Suprapubic skin (tissue), 3 donors: Measurements from ENCODE around the gene TIMM44.

ENCODE experiments used
- CTCF ChIP-seq, 2 donors: fragments of 200-600 bp in 1 of 2; fragments of 450-650 bp in 1 of 2; sonication (generic) in 1 of 2; IDR thresholded peaks; one replicate each; pipeline ENCODE4 v1.5.1; 2016 to 2019; ENCODE audit warnings: antibody characterized with exemption in 2 of 2, mild to moderate bottlenecking in 1 of 2, moderate library complexity in 1 of 2
- POLR2A ChIP-seq, 2 donors: fragments of 450-650 bp; IDR thresholded peaks; one replicate each; pipeline ENCODE4 v1.6.1; 2017; ENCODE audit warnings: antibody characterized with exemption in 2 of 2, mild to moderate bottlenecking in 2 of 2, moderate library complexity in 2 of 2

GRCh38 chr19:7898967-7899366 is 44.5 kb downstream of the TIMM44 start:
- no peak for TF ChIP-seq CTCF (IDR thresholded peaks at IDR 0.05)
- TF ChIP-seq POLR2A (IDR thresholded peaks at IDR 0.05) = no peak
